K562 (cell line): ENCODE data around the gene DHRS2. TPM values are rescaled to one million over a fixed set of nuclear protein-coding genes. Genes with fewer than 3 reads are reported as not detected.

Experiments used
- ATAC-seq: fragments of 200-7000 bp; cut with Tn5 transposase; 3 replicates; pipeline ENCODE4 v1.9.1; 2020; ENCODE audit warnings: moderate library complexity
- BruUV-seq: library from RNA; stranded (reverse); fragments of 400-500 nt; replicated peaks from 2 replicates; lab custom pipeline; 2021; lab: Mats Ljungman, UMichigan
- CTCF ChIA-PET: fragments of 300-600 bp; formaldehyde crosslinking; extraction: SDS; loops from one replicate; lab custom pipeline; 2021; ENCODE audit warnings: low intra/inter-chr PET ratio; lab: Yijun Ruan, JAX
- POLR2A ChIA-PET: fragments of 300-600, 350-650 bp; sonication (Branson Sonifier 250); formaldehyde crosslinking; extraction: SDS; loops from one replicate; lab custom pipeline; 2021; ENCODE audit warnings: antibody characterized with exemption, inconsistent platforms; lab: Yijun Ruan, JAX
- DNase-seq, 4 experiments: peaks; one replicate each; pipeline versions ENCODE4 v3.0.0 to v3.0.0-alpha.2; 2011 to 2018; ENCODE audit warnings: low spot score in 3 of 4, mixed read lengths in 3 of 4; ENCODE audit errors: extremely low read depth in 1 of 4
- FAIRE-seq: peaks from 2 replicates; lab custom pipeline; 2011; peaks lifted over from hg19 to GRCh38; lab: Jason Lieb, UNC
- H2AFZ ChIP-seq: 2 replicates; pipeline ENCODE4 v1.6.0; 2011; ENCODE audit warnings: low read depth, low read length, control low read depth, inconsistent platforms
- H3K27ac ChIP-seq: fragments of 200-600 bp; 3 replicates; pipeline ENCODE4 v1.8.0; 2011; ENCODE audit warnings: low read depth, mild to moderate bottlenecking, control low read depth, inconsistent platforms, low read length, moderate library complexity, mixed read lengths; ENCODE audit errors: extremely low read depth
- H3K27me3 ChIP-seq, 2 experiments: fragments of 300-600 bp in 1 of 2; 2 replicates in 1 of 2; 3 replicates in 1 of 2; pipeline versions ENCODE4 v1.6.0 to v1.8.0; 2011; ENCODE audit warnings: inconsistent platforms in 2 of 2, low read length in 2 of 2, mild to moderate bottlenecking in 1 of 2, mixed read lengths in 1 of 2, moderate library complexity in 1 of 2; ENCODE audit not compliant: control insufficient read depth in 2 of 2, insufficient read depth in 2 of 2
- H3K36me3 ChIP-seq: fragments of 300-600 bp; 3 replicates; pipeline ENCODE4 v1.8.0; 2011; ENCODE audit warnings: mild to moderate bottlenecking, low read length, inconsistent platforms; ENCODE audit not compliant: control insufficient read depth, insufficient read depth
- H3K4me1 ChIP-seq, 2 experiments: fragments of 200-600 bp in 1 of 2; replicated peaks in 1 of 2; 2 replicates in 1 of 2; 3 replicates in 1 of 2; pipeline versions ENCODE4 v1.5.1 to v1.8.0; 2011; ENCODE audit warnings: inconsistent platforms in 2 of 2, low read length in 2 of 2, mild to moderate bottlenecking in 1 of 2, mixed read lengths in 1 of 2, moderate library complexity in 1 of 2; ENCODE audit not compliant: control insufficient read depth in 2 of 2, insufficient read depth in 2 of 2
- H3K4me2 ChIP-seq: 2 replicates; pipeline ENCODE4 v1.6.1; 2011; ENCODE audit warnings: low read length, control low read depth, inconsistent platforms, mixed read lengths; ENCODE audit not compliant: insufficient read depth
- H3K4me3 ChIP-seq: fragments of 200-600 bp; sonication (generic), shearing (Covaris generic); 2 replicates; pipeline ENCODE4 v1.5.1; 2016; ENCODE audit warnings: control low read depth, inconsistent platforms
- H3K79me2 ChIP-seq: fragments of 200-600 bp; 3 replicates; pipeline ENCODE4 v1.8.0; 2011; ENCODE audit warnings: low read length, inconsistent platforms; ENCODE audit not compliant: control insufficient read depth, insufficient read depth
- H3K9ac ChIP-seq, 2 experiments: 2 replicates each; pipeline versions ENCODE4 v1.6.0 to v1.6.1; 2011; ENCODE audit warnings: low read depth in 2 of 2, low read length in 2 of 2, control low read depth in 1 of 2, inconsistent platforms in 1 of 2, mild to moderate bottlenecking in 1 of 2, mixed read lengths in 1 of 2; ENCODE audit not compliant: insufficient read depth in 1 of 2
- H3K9me1 ChIP-seq: one replicate; pipeline ENCODE4 v1.6.0; 2011; ENCODE audit warnings: inconsistent platforms, mild to moderate bottlenecking, low read length, moderate library complexity; ENCODE audit not compliant: control insufficient read depth, insufficient read depth
- H3K9me3 ChIP-seq: replicated peaks from 2 replicates; pipeline ENCODE4 v1.5.1; 2011; ENCODE audit warnings: low read depth, low read length, inconsistent platforms; ENCODE audit not compliant: control insufficient read depth, insufficient read depth
- H4K20me1 ChIP-seq: replicated peaks from 2 replicates; pipeline ENCODE4 v1.6.1; 2011; ENCODE audit warnings: low read length, inconsistent platforms, mixed read lengths; ENCODE audit not compliant: control insufficient read depth, insufficient read depth
- BDP1 ChIP-seq: IDR thresholded peaks from 3 replicates; pipeline ENCODE4 v1.6.1; 2011; ENCODE audit not compliant: insufficient read length, insufficient read depth
- EZH2 ChIP-seq: IDR thresholded peaks from 2 replicates; pipeline ENCODE4 v1.6.1; 2012; ENCODE audit warnings: low read depth, mild to moderate bottlenecking, inconsistent platforms, low read length, borderline replicate concordance
- KLF13 ChIP-seq: fragments of 450-650 bp; IDR thresholded peaks from 2 replicates; pipeline ENCODE4 v1.6.1; 2016; ENCODE audit warnings: missing genetic modification characterization, low read depth, mild to moderate bottlenecking, missing compliant biosample characterization, moderate library complexity, borderline replicate concordance
- NR2F6 ChIP-seq: fragments of 450-650 bp; formaldehyde crosslinking; IDR thresholded peaks from 2 replicates; pipeline ENCODE4 v1.4.0; 2020; ENCODE audit warnings: mild to moderate bottlenecking
- PCBP1 ChIP-seq: fragments of 200-400 bp; formaldehyde crosslinking; IDR thresholded peaks from 2 replicates; pipeline ENCODE4 v1.6.1; 2018; ENCODE audit warnings: mild to moderate bottlenecking, low read depth, low read length; ENCODE audit not compliant: poor library complexity, severe bottlenecking
- PHB ChIP-seq: fragments of 250-450 bp; sonication (Bioruptor Pico); IDR thresholded peaks from 2 replicates; pipeline ENCODE4 v1.5.0; 2021
- SMAD1 ChIP-seq: fragments of 150-350 bp; IDR thresholded peaks from 2 replicates; pipeline ENCODE4 v1.6.1; 2014; ENCODE audit warnings: low read length, low read depth; ENCODE audit not compliant: partially characterized antibody
- SUPT5H ChIP-seq: fragments of 450-650 bp; IDR thresholded peaks from 2 replicates; pipeline ENCODE4 v1.6.1; 2016
- TOE1 ChIP-seq, 2 experiments: fragments of 450-650 bp in 1 of 2; sonication (generic) in 1 of 2; formaldehyde crosslinking in 1 of 2; IDR thresholded peaks; 2 replicates each; pipeline versions ENCODE4 v1.7.1 to v1.8.0; 2016 to 2022; ENCODE audit warnings: borderline replicate concordance in 2 of 2, mild to moderate bottlenecking in 2 of 2, antibody characterized with exemption in 1 of 2, inconsistent platforms in 1 of 2, low read depth in 1 of 2, missing genetic modification reagents in 1 of 2, moderate library complexity in 1 of 2
- ZNF197 ChIP-seq: fragments of 200-800 bp; sonication (Bioruptor generic); IDR thresholded peaks from 2 replicates; pipeline ENCODE4 v1.6.1; 2016; ENCODE audit warnings: low read depth, missing genetic modification characterization, missing compliant biosample characterization
- WGBS: fragments of 100-300 bp; shearing (Covaris generic); methylation state at CpG from one replicate; pipeline ENCODE4 v1.1.6; 2016; ENCODE audit warnings: low coverage, mixed read lengths; ENCODE audit not compliant: insufficient coverage; ENCODE audit errors: missing lambda C conversion rate; 5-methylcytosine and 5-hydroxymethylcytosine counted together
- in situ Hi-C: fragments of 300-500 bp; cut with MboI; formaldehyde crosslinking; loops from 4 replicates; pipeline ENCODE4 v1.15.0; 2018; ENCODE audit warnings: inconsistent platforms, mixed read lengths
- intact Hi-C: fragments of 100-400 bp; cut with micrococcal nuclease; formaldehyde crosslinking; loops from 2 replicates; pipeline ENCODE4 v1.14.2; 2022
- polyA plus RNA-seq, 8 experiments: library from polyadenylated mRNA; depleted of rRNA in 4 of 8; stranded (reverse) in 5 of 8; unstranded in 3 of 8; fragments of >200 nt; fragmentation: Nextera tagmentation in 2 of 8; fragmentation: Illumina TruSeq in 1 of 8; extraction: Ambion mirVana in 2 of 8; extraction: Trizol in 1 of 8; gene quantifications; 2 replicates each; pipeline versions ENCODE4 v1.2.1 to v1.2.3, GENCODE V29; 2011 to 2014; ENCODE audit warnings: inconsistent platforms in 1 of 8, missing spikeins in 1 of 8
- total RNA-seq, 7 experiments: library from RNA; depleted of rRNA in 6 of 7; stranded (reverse); fragments of >200 nt in 6 of 7; fragmentation: Illumina TruSeq in 2 of 7; extraction: Trizol in 2 of 7; gene quantifications; 2 replicates each; pipeline versions ENCODE4 v1.2.1 to v1.2.3, GENCODE V29; 2011 to 2021; ENCODE audit warnings: low replicate concordance in 1 of 7
- TF ChIP-seq, protein P1 (sequence below), 2 experiments: fragments of 450-650 bp in 1 of 2; sonication (generic) in 1 of 2; formaldehyde crosslinking; conservative IDR thresholded peaks; 2 replicates each; pipeline versions ENCODE4 v1.4.0 to v1.8.1; 2020 to 2022; ENCODE audit warnings: mild to moderate bottlenecking in 1 of 2, missing genetic modification reagents in 1 of 2
- TF ChIP-seq, protein P2 (sequence below): fragments of 250-450 bp; sonication (Bioruptor Pico); IDR thresholded peaks from 2 replicates; pipeline ENCODE4 v1.8.0; 2021; ENCODE audit warnings: borderline replicate concordance, mild to moderate bottlenecking, moderate library complexity; ENCODE audit not compliant: poor library complexity, severe bottlenecking
- TF ChIP-seq, protein P3 (sequence below): sonication (generic); formaldehyde crosslinking; IDR thresholded peaks from 2 replicates; pipeline ENCODE4 v1.8.1; 2023; ENCODE audit warnings: mild to moderate bottlenecking, missing genetic modification reagents
- TF ChIP-seq, protein P4 (sequence below), 2 experiments: fragments of 450-650 bp; conservative IDR thresholded peaks; 2 replicates each; pipeline ENCODE4 v1.6.1; 2017; ENCODE audit warnings: mild to moderate bottlenecking in 2 of 2, moderate library complexity in 2 of 2

The DHRS2 gene
- total and polyA plus RNA-seq, 9 of the 15 experiments (the other 6 are each of a cell fraction or from before 2014, with no cell fraction given): 2.9 to 96.8 (median 64.4) TPM

DNA sequence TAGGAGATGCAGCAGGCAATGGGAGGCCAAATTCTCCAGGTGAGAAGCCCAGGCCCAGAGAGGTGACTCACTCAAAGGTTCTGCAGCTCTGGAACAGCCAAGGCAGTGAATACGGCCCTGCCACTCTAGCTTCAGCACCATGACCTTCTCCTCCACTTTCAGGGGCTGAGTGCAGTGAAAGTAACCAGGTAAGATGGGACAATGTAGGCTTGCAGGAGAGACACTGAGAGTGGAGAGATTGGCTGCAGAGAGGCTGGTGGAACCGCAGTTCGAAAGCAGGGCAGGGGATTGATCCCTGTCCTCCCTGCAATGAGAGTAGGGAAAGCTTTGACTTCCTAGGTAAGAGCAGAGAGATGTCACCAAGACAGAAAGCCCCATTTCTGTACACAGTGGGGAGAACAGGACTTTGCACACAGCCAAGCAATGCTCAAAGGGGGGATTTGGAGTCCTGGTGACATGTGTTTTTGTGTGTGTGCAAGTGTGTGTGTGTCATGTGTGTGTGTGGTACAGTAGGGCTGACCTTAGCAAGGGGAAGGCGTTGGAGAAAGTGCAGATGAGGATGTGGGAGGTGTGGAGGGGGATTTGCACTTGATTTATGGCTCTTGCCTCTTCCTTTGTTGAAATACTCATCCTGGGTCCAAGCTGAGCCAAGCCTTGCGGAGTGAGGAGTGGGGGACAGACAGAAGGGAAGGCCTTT, 12.7 kb downstream of the DHRS2 start (continued):
- TF ChIP-seq, protein P1, sequence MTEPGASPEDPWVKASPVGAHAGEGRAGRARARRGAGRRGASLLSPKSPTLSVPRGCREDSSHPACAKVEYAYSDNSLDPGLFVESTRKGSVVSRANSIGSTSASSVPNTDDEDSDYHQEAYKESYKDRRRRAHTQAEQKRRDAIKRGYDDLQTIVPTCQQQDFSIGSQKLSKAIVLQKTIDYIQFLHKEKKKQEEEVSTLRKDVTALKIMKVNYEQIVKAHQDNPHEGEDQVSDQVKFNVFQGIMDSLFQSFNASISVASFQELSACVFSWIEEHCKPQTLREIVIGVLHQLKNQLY (CRISPR knock-in tag; conservative IDR thresholded peaks at IDR 0.05): no peak

DNA sequence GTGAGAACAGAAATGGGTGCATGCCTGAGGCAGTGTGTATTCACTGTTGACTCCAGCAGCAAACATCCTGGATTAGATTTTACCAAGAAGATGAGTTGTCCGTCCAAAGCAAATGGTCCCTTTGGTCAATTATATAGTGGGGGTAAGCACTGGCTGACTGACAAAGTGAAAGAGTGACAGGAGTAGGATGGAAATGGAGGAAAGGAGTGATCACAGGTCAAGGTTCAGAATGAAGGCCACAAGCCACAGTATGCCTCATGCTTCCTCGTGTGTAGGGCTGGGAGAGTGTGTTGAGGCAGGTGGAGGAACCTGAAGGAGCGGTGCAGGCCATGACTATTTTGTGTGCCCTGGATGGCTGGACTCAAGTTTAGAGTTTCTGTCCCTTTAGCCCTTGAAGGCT, 14.3 kb downstream of the DHRS2 start:
- POLR2A ChIA-PET: interaction anchor here (0.7 to 0.8 kb wide), 2 partner anchors 9 to 44 kb away, joined by 3 to 4 read pairs; no protein-coding TSS in a partner anchor
- TF ChIP-seq, protein P2, sequence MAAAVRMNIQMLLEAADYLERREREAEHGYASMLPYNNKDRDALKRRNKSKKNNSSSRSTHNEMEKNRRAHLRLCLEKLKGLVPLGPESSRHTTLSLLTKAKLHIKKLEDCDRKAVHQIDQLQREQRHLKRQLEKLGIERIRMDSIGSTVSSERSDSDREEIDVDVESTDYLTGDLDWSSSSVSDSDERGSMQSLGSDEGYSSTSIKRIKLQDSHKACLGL (CRISPR knock-in tag): no peak
- TF ChIP-seq KLF13 (tag): no peak
- TF ChIP-seq SUPT5H: no peak
- no peak for TF ChIP-seq NR2F6 (CRISPR knock-in tag)
- no peak for TF ChIP-seq EZH2
- TF ChIP-seq PCBP1: no peak
- TF ChIP-seq, protein P3, sequence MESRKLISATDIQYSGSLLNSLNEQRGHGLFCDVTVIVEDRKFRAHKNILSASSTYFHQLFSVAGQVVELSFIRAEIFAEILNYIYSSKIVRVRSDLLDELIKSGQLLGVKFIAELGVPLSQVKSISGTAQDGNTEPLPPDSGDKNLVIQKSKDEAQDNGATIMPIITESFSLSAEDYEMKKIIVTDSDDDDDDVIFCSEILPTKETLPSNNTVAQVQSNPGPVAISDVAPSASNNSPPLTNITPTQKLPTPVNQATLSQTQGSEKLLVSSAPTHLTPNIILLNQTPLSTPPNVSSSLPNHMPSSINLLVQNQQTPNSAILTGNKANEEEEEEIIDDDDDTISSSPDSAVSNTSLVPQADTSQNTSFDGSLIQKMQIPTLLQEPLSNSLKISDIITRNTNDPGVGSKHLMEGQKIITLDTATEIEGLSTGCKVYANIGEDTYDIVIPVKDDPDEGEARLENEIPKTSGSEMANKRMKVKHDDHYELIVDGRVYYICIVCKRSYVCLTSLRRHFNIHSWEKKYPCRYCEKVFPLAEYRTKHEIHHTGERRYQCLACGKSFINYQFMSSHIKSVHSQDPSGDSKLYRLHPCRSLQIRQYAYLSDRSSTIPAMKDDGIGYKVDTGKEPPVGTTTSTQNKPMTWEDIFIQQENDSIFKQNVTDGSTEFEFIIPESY: no peak
- TF ChIP-seq PHB (CRISPR knock-in tag): no peak
- no peak for TF ChIP-seq TOE1 (IDR thresholded peaks at IDR 0.05; ENCODE audit: borderline replicate concordance)
- no peak for TF ChIP-seq TOE1 (CRISPR knock-in tag; IDR thresholded peaks at IDR 0.05; ENCODE audit: borderline replicate concordance, low read depth)
- TF ChIP-seq SMAD1: no peak
- no peak for TF ChIP-seq ZNF197
- no peak for TF ChIP-seq BDP1
- TF ChIP-seq, protein P4, sequence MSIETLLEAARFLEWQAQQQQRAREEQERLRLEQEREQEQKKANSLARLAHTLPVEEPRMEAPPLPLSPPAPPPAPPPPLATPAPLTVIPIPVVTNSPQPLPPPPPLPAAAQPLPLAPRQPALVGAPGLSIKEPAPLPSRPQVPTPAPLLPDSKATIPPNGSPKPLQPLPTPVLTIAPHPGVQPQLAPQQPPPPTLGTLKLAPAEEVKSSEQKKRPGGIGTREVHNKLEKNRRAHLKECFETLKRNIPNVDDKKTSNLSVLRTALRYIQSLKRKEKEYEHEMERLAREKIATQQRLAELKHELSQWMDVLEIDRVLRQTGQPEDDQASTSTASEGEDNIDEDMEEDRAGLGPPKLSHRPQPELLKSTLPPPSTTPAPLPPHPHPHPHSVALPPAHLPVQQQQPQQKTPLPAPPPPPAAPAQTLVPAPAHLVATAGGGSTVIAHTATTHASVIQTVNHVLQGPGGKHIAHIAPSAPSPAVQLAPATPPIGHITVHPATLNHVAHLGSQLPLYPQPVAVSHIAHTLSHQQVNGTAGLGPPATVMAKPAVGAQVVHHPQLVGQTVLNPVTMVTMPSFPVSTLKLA (conservative IDR thresholded peaks at IDR 0.05): no peak

More for the DNA sequence above, 14.3 kb downstream of the DHRS2 start:
- Histone ChIP-seq H3K4me2 (no peak overlapping the region), H3K4me3 (no peak overlapping the region), H2AFZ (no peak overlapping the region), H3K79me2 (no peaks in the 10 kb centered on the region), H4K20me1 (no peaks in the 10 kb centered on the region), H3K27ac (no peak overlapping the region), H3K27me3 (no peaks in the 10 kb centered on the region; a peak in 1 of 5 replicates), H3K9me3 (no peaks in the 10 kb centered on the region), H3K9ac (no peak overlapping the region), H3K4me1 (peaks cover 6 to 8% of the 10 kb centered on the region in 2 experiments; a peak in 3 of 5 replicates), H3K36me3 (no peaks in the 10 kb centered on the region), H3K9me1 (no peaks in the 10 kb centered on the region)
- no peak for DNase-seq
- in situ Hi-C loops: no loop called here
- CTCF ChIA-PET: no interaction called here
- intact Hi-C loops: no loop called here
- FAIRE-seq: no peak
- 3% methylated on average over 3 of the region's 3 CpGs for WGBS
- no TSS peak for BruUV-seq
- ATAC-seq: no peak
